Skeletal muscle cell (primary cell): ENCODE data around the gene SLC47A2.
"Not testable (repeated sequence)": the region's sequence is repeated elsewhere in the genome, so short reads cannot be mapped to it uniquely, and the experiment has no call there.

Experiments used
- DNase-seq: peaks from one replicate; pipeline ENCODE4 v3.0.0-alpha.2; 2010; ENCODE audit warnings: low read depth
- H3K4me3 ChIP-seq: 2 replicates; pipeline ENCODE4 v1.5.1; 2011; ENCODE audit warnings: low read depth, mild to moderate bottlenecking, control low read depth, low read length, moderate library complexity

Gene SLC47A2

GRCh38 chr17:19678581-19679453 lies 37.6 kb downstream of the SLC47A2 start:
- no peak overlapping the region for H3K4me3 ChIP-seq
- no peak for DNase-seq

GRCh38 chr17:19677736-19678379 lies 38.5 kb downstream of the SLC47A2 start:
- no peak for DNase-seq
- H3K4me3 ChIP-seq = no peak overlapping the region

GRCh38 chr17:19676896-19677295 lies 39.5 kb downstream of the SLC47A2 start:
- no peak overlapping the region for H3K4me3 ChIP-seq

GRCh38 chr17:19673623-19674022 lies 42.8 kb downstream of the SLC47A2 start:
- DNase-seq = no peak

More at GRCh38 chr17:19676896-19677295, 39.5 kb downstream of the SLC47A2 start:
- DNase-seq = no peak

GRCh38 chr17:19672009-19672750 lies 44.2 kb downstream of the SLC47A2 start:
- H3K4me3 ChIP-seq = no peak overlapping the region
- DNase-seq = no peak

More at GRCh38 chr17:19673623-19674022, 42.8 kb downstream of the SLC47A2 start:
- H3K4me3 ChIP-seq = no peak overlapping the region

GRCh38 chr17:19671433-19671832 lies 45.0 kb downstream of the SLC47A2 start:
- no peak for DNase-seq

GRCh38 chr17:19670908-19671307 lies 45.5 kb downstream of the SLC47A2 start:
- DNase-seq = no peak
- H3K4me3 ChIP-seq = no peak overlapping the region

More at GRCh38 chr17:19671433-19671832, 45.0 kb downstream of the SLC47A2 start:
- H3K4me3 ChIP-seq = no peak overlapping the region

GRCh38 chr17:19669680-19670079 lies 46.7 kb downstream of the SLC47A2 start:
- H3K4me3 ChIP-seq, DNase-seq: not testable (repeated sequence)

GRCh38 chr17:19664821-19665181 lies 51.6 kb downstream of the SLC47A2 start:
- no peak for DNase-seq
- no peak overlapping the region for H3K4me3 ChIP-seq

GRCh38 chr17:19664136-19664820 lies 52.1 kb downstream of the SLC47A2 start:
- DNase-seq = no peak
- no peak overlapping the region for H3K4me3 ChIP-seq

GRCh38 chr17:19663097-19663496 lies 53.3 kb downstream of the SLC47A2 start:
- no peak for DNase-seq
- no peak overlapping the region for H3K4me3 ChIP-seq

GRCh38 chr17:19661121-19661520 lies 55.3 kb downstream of the SLC47A2 start:
- H3K4me3 ChIP-seq = no peak overlapping the region
- no peak for DNase-seq

- DNase-seq = no peak
- no peak overlapping the region for H3K4me3 ChIP-seq
These were observed 56.0 kb downstream of the SLC47A2 start for GRCh38 chr17:19660219-19660870.

GRCh38 chr17:19659366-19660177 lies 56.8 kb downstream of the SLC47A2 start:
- no peak overlapping the region for H3K4me3 ChIP-seq
- DNase-seq = no peak

GRCh38 chr17:19656851-19657581 lies 59.4 kb downstream of the SLC47A2 start:
- DNase-seq = no peak

GRCh38 chr17:19656336-19656735 lies 60.0 kb downstream of the SLC47A2 start:
- DNase-seq = no peak
- no peak overlapping the region for H3K4me3 ChIP-seq

More at GRCh38 chr17:19656851-19657581, 59.4 kb downstream of the SLC47A2 start:
- no peak overlapping the region for H3K4me3 ChIP-seq

- H3K4me3 ChIP-seq = no peak overlapping the region
- no peak for DNase-seq
These were observed 61.5 kb downstream of the SLC47A2 start for GRCh38 chr17:19654896-19655295.
